ENCODE measurements around the gene WDFY2.
A peak's percentile ranks its signal among the peaks of the same experiment; 100 is the strongest.

WDFY2 gene

GRCh38 chr13:51733374-51734298 lies 149.4 kb downstream of the WDFY2 start:
- Histone ChIP-seq H3K36me3 (replicated peaks; ENCODE audit: low read depth, low read length) (peaks cover 8% of the 10 kb centered on the region), H3K9ac (ENCODE audit: low read length) (no peak overlapping the region), H3K9me3 (ENCODE audit: insufficient read depth, low read length) (no peaks in the 10 kb centered on the region), H3K27ac (ENCODE audit: low read length) (no peak overlapping the region), H2AFZ (ENCODE audit: low read depth, low read length) (no peak overlapping the region), H3K79me2 (ENCODE audit: low read length) (no peaks in the 10 kb centered on the region), H3K27me3 (ENCODE audit: low read depth, low read length) (no peaks in the 10 kb centered on the region), H4K20me1 (ENCODE audit: insufficient read depth, low read length) (no peaks in the 10 kb centered on the region), H3K4me2 (ENCODE audit: low read length) (no peak overlapping the region), H3K4me1 (ENCODE audit: low read length) (no peaks in the 10 kb centered on the region), H3K4me3 (ENCODE audit: low read length) (no peak overlapping the region)
- TF ChIP-seq EZH2phosphoT487 (IDR thresholded peaks at IDR 0.05; ENCODE audit: low read depth) (no peak), CTCF (IDR thresholded peaks at IDR 0.05; ENCODE audit: low read depth, low read length) (0 out of 2 replicates have a peak, but pooled peaks have one; percentile 8)

GRCh38 chr13:51734786-51735185 lies 150.5 kb downstream of the WDFY2 start:
- H4K20me1 ChIP-seq (ENCODE audit: insufficient read depth, low read length): no peaks in the 10 kb centered on the region
- no peaks in the 10 kb centered on the region for H3K9me3 ChIP-seq (ENCODE audit: insufficient read depth, low read length)
- H3K79me2 ChIP-seq (ENCODE audit: low read length): no peaks in the 10 kb centered on the region
- H3K4me2 ChIP-seq (ENCODE audit: low read length): no peak overlapping the region
- peaks cover 13% of the 10 kb centered on the region for H3K36me3 ChIP-seq (replicated peaks; ENCODE audit: low read depth, low read length)
- no peaks in the 10 kb centered on the region for H3K4me1 ChIP-seq (ENCODE audit: low read length)
- TF ChIP-seq EZH2phosphoT487 (IDR thresholded peaks at IDR 0.05; ENCODE audit: low read depth): no peak
- no peak for TF ChIP-seq CTCF (IDR thresholded peaks at IDR 0.05; ENCODE audit: low read depth, low read length)
- H3K9ac ChIP-seq (ENCODE audit: low read length): no peak overlapping the region
- no peak overlapping the region for H2AFZ ChIP-seq (ENCODE audit: low read depth, low read length)
- no peaks in the 10 kb centered on the region for H3K27me3 ChIP-seq (ENCODE audit: low read depth, low read length)
- H3K4me3 ChIP-seq (ENCODE audit: low read length): no peak overlapping the region
- H3K27ac ChIP-seq (ENCODE audit: low read length): no peak overlapping the region

- Histone ChIP-seq H3K36me3 (replicated peaks; ENCODE audit: low read depth, low read length) (peaks cover 15% of the 10 kb centered on the region), H3K27ac (ENCODE audit: low read length) (no peak overlapping the region)
Observed at GRCh38 chr13:51737609-51738008, 153.3 kb downstream of the WDFY2 start.

More at GRCh38 chr13:51737609-51738008, 153.3 kb downstream of the WDFY2 start:
- Histone ChIP-seq H4K20me1 (ENCODE audit: insufficient read depth, low read length) (no peaks in the 10 kb centered on the region), H3K4me2 (ENCODE audit: low read length) (no peak overlapping the region), H3K9me3 (ENCODE audit: insufficient read depth, low read length) (no peaks in the 10 kb centered on the region), H3K4me1 (ENCODE audit: low read length) (no peaks in the 10 kb centered on the region), H3K9ac (ENCODE audit: low read length) (no peak overlapping the region), H2AFZ (ENCODE audit: low read depth, low read length) (no peak overlapping the region), H3K4me3 (ENCODE audit: low read length) (no peak overlapping the region), H3K27me3 (ENCODE audit: low read depth, low read length) (no peaks in the 10 kb centered on the region), H3K79me2 (ENCODE audit: low read length) (no peaks in the 10 kb centered on the region)
- TF ChIP-seq EZH2phosphoT487 (IDR thresholded peaks at IDR 0.05; ENCODE audit: low read depth) (no peak), CTCF (IDR thresholded peaks at IDR 0.05; ENCODE audit: low read depth, low read length) (no peak)
